Colon (tissue), 2 donors: ENCODE results near the gene TSLP.

ENCODE experiments used
- FAIRE-seq: peaks from 2 replicates; lab custom pipeline; 2012; peaks lifted over from hg19 to GRCh38; lab: Jason Lieb, UNC
- donor health status: control.
- donor health status: control.

TSLP gene

GRCh38 chr5:111071413-111071812 lies at the start of gene TSLP:
Gene TSLP, plus strand, starts transcription at chr5:111071713. Its CDS starts 178 bp downstream, at chr5:111071891.
- no peak for FAIRE-seq

DNA sequence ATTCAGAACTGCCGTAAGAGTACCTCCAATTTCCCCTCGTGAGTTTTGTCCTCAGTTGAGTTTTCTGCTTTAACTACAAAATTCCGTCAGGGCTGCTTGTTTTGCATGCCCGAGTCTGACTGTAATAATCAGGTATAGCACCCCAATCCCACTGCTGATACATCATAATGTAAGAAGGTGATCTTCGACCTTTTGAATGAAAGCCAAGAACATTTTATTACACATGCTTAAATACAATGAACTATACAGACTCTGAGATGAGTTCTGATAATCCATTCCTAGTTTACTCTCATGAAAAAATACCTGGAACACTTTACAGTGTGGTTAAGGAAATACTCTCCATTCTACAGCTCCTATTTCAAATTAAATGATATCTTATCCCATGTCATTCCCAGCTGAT lies 49.2 kb upstream of the TSLP start:
- FAIRE-seq, result no peak

- no peak for FAIRE-seq
Measured at GRCh38 chr5:111028865-111029264, 42.6 kb upstream of the TSLP start.

GRCh38 chr5:111043712-111044506 lies 27.6 kb upstream of the TSLP start:
- no peak for FAIRE-seq

GRCh38 chr5:111058064-111058463 lies 13.4 kb upstream of the TSLP start:
- FAIRE-seq, result no peak

DNA sequence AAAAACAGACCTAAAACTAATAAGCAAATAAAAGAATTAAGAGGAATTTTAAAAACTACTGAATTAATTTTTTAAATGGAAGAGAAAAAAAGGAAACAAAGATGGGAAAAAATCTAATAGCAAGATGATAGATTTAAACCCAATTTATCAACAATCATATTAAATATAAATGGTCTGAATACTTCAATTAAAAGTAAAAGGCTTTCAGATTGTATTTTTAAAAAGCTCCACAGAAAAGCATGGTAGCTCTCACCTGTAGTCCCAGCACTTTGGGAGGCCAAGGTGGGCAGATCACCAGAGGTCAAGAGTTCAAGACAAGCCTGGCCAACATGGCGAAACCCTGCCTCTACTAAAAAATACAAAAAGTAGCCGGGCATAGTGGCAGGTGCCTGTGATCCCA lies 11.3 kb upstream of the TSLP start:
- no peak for FAIRE-seq

GRCh38 chr5:111061618-111062017 lies 9.9 kb upstream of the TSLP start:
- no peak for FAIRE-seq

GRCh38 chr5:111063709-111064322 lies 7.7 kb upstream of the TSLP start:
- no peak for FAIRE-seq

- no peak for FAIRE-seq
Measured at GRCh38 chr5:111066261-111066938, 5.1 kb upstream of the TSLP start.

DNA sequence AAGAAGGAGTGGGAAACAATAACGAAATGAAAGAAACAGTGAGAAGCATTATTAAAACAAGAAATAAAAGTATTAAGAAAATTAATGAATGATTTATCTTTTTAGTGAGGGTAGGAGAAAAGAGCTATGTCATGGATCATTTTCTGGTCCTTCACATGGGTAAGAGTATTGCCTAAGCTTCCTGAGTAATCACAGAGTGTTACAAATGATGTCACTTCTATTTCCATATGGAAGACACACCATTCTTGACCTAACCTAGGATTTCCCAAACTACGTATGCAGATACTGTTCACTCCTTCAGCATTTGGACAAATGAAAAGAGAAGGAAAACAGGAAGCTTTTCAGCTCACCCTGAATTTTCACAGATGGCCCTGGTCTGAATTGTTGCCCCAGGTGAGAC lies 3.3 kb upstream of the TSLP start:
- no peak for FAIRE-seq

- FAIRE-seq, result no peak
Measured at GRCh38 chr5:111069839-111070238, 1.7 kb upstream of the TSLP start.

DNA sequence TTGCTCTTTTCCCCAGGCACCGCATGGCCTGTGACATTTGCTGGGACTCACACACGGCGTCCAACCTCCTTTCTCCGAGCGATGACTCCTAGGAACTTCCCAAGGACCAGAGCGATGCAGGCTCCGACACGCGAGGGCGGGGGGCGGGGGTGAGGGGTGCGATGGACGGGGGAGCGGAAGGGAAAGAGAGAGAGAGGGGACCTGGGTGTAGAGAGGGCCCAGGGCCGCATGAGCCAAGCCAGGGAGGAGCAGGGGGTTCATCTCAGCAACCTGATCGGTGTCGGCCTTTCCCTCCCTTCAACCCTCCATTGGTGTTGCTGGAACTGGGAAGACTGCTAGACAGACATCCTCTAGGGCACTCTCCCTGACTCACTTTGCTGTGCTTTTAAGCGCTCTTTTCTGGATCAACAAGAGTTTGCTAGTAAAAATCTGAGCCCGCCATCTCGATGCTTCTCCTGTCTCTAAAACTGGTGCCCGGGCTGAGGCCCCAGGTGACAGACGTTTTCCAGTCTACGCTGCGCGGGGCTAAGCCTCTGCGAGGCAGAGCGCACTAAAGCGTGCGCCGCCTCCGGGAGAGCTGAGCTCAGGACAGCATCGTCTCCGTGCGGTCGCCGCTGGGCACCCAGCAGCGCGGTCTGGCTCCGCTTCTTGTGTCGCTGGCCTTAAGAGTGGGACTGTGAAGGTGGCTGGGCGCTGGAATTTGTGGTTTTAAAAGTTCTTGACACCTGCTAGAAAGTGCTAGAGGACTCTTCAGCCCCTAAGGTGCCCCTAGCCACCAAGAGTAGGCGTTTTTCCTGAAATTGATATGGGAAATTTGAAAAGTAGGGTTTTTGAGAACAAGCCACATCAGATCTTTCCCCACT lies 1.0 kb upstream of the TSLP start:
- no peak for FAIRE-seq

DNA sequence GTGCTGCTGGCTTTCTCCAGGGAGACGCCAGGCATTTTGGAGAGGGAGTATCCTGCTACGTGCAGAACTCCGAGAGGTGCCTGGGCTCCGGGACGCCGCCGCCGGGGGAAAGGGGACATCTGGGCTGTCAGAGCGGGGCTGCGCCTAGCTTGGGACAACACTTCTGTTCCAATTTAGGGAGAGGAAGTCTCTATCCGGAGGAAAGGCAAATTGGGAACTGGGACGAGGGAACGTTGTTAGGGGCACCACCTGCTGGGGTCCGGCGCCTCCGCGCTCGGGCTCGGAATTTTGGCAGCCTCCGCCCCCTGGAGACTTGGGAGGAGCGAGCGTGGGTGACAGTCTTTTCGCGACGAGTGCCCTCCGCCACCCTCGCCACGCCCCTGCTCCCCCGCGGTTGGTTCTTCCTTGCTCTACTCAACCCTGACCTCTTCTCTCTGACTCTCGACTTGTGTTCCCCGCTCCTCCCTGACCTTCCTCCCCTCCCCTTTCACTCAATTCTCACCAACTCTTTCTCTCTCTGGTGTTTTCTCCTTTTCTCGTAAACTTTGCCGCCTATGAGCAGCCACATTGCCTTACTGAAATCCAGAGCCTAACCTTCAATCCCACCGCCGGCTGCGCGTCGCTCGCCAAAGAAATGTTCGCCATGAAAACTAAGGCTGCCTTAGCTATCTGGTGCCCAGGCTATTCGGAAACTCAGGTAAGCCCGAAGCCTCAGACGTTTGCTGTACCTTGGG lies 1.6 kb downstream of the TSLP start:
- FAIRE-seq, result no peak

- FAIRE-seq, result no peak
Measured at GRCh38 chr5:111074244-111074643, 2.7 kb downstream of the TSLP start.

- FAIRE-seq, result no peak
Measured at GRCh38 chr5:111075520-111075919, 4.0 kb downstream of the TSLP start.

- FAIRE-seq, result no peak
Measured at GRCh38 chr5:111076091-111076490, 4.6 kb downstream of the TSLP start.

GRCh38 chr5:111077678-111078077 lies 6.2 kb downstream of the TSLP start:
- no peak for FAIRE-seq

GRCh38 chr5:111079846-111080245 lies 8.3 kb downstream of the TSLP start:
- FAIRE-seq, result no peak

DNA sequence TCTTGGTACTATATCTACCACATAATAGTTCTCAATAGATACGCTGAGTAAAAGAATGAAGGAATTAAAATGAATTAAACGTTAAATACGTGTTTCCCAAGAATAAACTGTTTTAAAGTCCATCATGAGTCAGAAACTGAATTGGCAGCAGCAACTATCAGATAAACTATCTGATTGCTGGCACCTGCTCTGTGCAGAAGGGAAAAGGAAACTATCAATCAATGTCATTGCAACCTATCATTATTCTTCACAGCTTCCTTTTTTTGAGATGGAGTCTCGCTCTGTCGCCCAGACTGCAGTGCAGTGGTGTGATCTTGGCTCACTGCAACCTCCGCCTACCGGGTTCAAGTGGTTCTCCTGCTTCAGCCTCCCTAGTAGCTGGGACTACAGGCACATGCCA lies 11.8 kb downstream of the TSLP start:
- no peak for FAIRE-seq

DNA sequence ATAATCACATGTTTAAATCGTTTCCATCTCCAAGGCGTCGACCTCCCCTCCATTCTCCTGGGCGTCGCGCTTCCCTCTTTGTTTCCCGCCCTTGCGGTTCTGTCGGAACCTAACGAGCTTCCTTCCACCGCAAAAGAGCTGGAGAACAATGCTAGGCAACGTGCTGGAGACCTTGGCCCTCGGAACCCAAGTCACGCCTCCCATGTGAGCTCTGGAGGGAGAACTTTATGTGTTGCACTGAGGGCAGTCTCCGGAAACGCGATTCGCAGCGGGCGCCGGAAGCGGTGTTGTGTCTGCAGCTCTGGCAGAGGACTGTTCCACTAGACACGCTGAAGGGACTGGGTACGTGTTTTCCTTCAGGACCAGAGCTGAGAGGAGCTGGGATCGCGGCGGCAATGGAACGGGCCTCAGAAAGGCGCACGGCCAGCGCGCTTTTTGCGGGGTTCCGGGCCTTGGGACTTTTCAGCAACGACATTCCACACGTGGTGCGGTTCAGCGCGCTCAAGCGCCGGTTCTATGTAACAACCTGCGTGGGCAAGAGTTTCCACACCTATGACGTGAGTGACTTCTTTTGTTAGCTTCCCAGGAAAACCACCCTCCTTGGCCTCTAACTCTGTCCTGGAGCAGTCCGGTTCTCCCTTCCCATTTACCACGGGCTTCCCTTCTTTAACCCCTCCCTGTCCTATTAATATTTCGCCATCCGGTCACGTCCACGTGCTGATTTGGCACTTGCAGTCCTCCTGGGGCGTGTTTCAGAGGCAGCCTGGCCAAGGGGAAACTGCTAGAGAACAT lies 20.7 kb downstream of the TSLP start, which contains the start of gene WDR36:
TSS of gene WDR36 (plus strand) at position 287 of the 792 bp plus-strand sequence. CDS start at position 396, 109 bp downstream.
- FAIRE-seq, result no peak

GRCh38 chr5:111095982-111096381 lies 24.5 kb downstream of the TSLP start:
- FAIRE-seq, result no peak
